ENCODE data around the gene UBLCP1.

GRCh38 chr5:159333545-159333925 is 70.4 kb downstream of the UBLCP1 start:
- TF ChIP-seq CTCF (conservative IDR thresholded peaks at IDR 0.05 in 1 of 2, IDR thresholded peaks at IDR 0.05 in 1 of 2; ENCODE audit: low read depth in 1 of 2, low read length in 2 of 2) = no peak
- TF ChIP-seq EZH2 (IDR thresholded peaks at IDR 0.05; ENCODE audit: low read length, missing control alignments) = no peak

Data from fibroblast of lung (primary cell).